Measurements from ENCODE around the gene IDI2. TPM values are rescaled to one million over a fixed set of nuclear protein-coding genes. Genes with fewer than 3 reads are reported as not detected.
A peak's percentile ranks its signal among the peaks of the same experiment; 100 is the strongest.

Gene IDI2
- polyA plus RNA-seq, 4 donors = 0.03 TPM; not detected in 3

GRCh38 chr10:1050554-1050953, 24.9 kb upstream of the IDI2 start:
- 7 to 46% (median 28%) methylated on average over 4 of the region's 4 CpGs for WGBS, 3 donors
- H3K9me3 ChIP-seq (ENCODE audit: control insufficient read depth in 2 of 2, insufficient read depth in 1 of 2, low read depth in 1 of 2, low read length in 1 of 2) = no peaks in the 10 kb centered on the region
- no peaks in the 10 kb centered on the region for H3K27me3 ChIP-seq (ENCODE audit: control insufficient read depth in 3 of 3, insufficient read depth in 3 of 3, low read length in 3 of 3)
- H3K4me1 ChIP-seq (ENCODE audit: control insufficient read depth in 3 of 3, insufficient read depth in 2 of 3, low read depth in 1 of 3, low read length in 2 of 3) = peaks cover 2 to 11% (median 6%) of the 10 kb centered on the region in 3 donors
- DNase-seq (peak; percentile 68 to 79), FAIRE-seq (no peak)
- H3K36me3 ChIP-seq (ENCODE audit: control insufficient read depth in 3 of 3, insufficient read depth in 2 of 3, low read depth in 1 of 3, low read length in 3 of 3) = peaks cover 0 to 15% (median 0%) of the 10 kb centered on the region in 3 donors
- no peak overlapping the region for H3K4me3 ChIP-seq (ENCODE audit: low read depth in 1 of 3, low read length in 3 of 3)
- H3K27ac ChIP-seq (ENCODE audit: low read depth in 1 of 3, low read length in 2 of 3) = peak overlapping the region in 2 of 3 donors; percentile 43 to 100

GRCh38 chr10:1050145-1050544, 24.5 kb upstream of the IDI2 start:
- Histone ChIP-seq H3K4me3 (ENCODE audit: low read depth in 1 of 3, low read length in 3 of 3) (peak overlapping the region; percentile 68 to 91 (median 85)), H3K36me3 (ENCODE audit: control insufficient read depth in 3 of 3, insufficient read depth in 2 of 3, low read depth in 1 of 3, low read length in 3 of 3) (peaks cover 0 to 15% (median 0%) of the 10 kb centered on the region in 3 donors), H3K9me3 (ENCODE audit: control insufficient read depth in 2 of 2, insufficient read depth in 1 of 2, low read depth in 1 of 2, low read length in 1 of 2) (no peaks in the 10 kb centered on the region), H3K27me3 (ENCODE audit: control insufficient read depth in 3 of 3, insufficient read depth in 3 of 3, low read length in 3 of 3) (no peaks in the 10 kb centered on the region), H3K27ac (ENCODE audit: low read depth in 1 of 3, low read length in 2 of 3) (peak overlapping the region; percentile 81 to 100 (median 100)), H3K4me1 (ENCODE audit: control insufficient read depth in 3 of 3, insufficient read depth in 2 of 3, low read depth in 1 of 3, low read length in 2 of 3) (peaks cover 2 to 8% (median 6%) of the 10 kb centered on the region in 3 donors)
- WGBS, 3 donors = 7 to 26% (median 14%) methylated on average over 5 of the region's 5 CpGs
- FAIRE-seq (no peak), DNase-seq (peak; percentile 56 to 58)

- FAIRE-seq (no peak), DNase-seq (no peak)
- WGBS, 3 donors = 0 to 1% (median 1%) methylated on average over 31 to 34 of the region's 34 CpGs
Measured at GRCh38 chr10:1049425-1049958, 23.8 kb upstream of the IDI2 start.

GRCh38 chr10:1048732-1049424, 23.2 kb upstream of the IDI2 start, which contains the start of gene IDI1:
IDI1 (minus strand) TSS chr10:1049119; CDS start chr10:1049003, 116 bp downstream.
- DNase-seq (peak; percentile 98), FAIRE-seq (no peak)
- Histone ChIP-seq H3K4me3 (ENCODE audit: low read depth in 1 of 3, low read length in 3 of 3) (peak within 1 kb of the TSS; percentile 68 to 91 (median 85)), H3K36me3 (ENCODE audit: control insufficient read depth in 3 of 3, insufficient read depth in 2 of 3, low read depth in 1 of 3, low read length in 3 of 3) (peaks cover 0 to 15% (median 0%) of the 10 kb centered on the region in 3 donors), H3K4me1 (ENCODE audit: control insufficient read depth in 3 of 3, insufficient read depth in 2 of 3, low read depth in 1 of 3, low read length in 2 of 3) (peaks cover under 1 to 7% (median 2%) of the 10 kb centered on the region in 3 donors), H3K27me3 (ENCODE audit: control insufficient read depth in 3 of 3, insufficient read depth in 3 of 3, low read length in 3 of 3) (no peaks in the 10 kb centered on the region), H3K27ac (ENCODE audit: low read depth in 1 of 3, low read length in 2 of 3) (peak within 1 kb of the TSS; percentile 91 to 100 (median 100)), H3K9me3 (ENCODE audit: control insufficient read depth in 2 of 2, insufficient read depth in 1 of 2, low read depth in 1 of 2, low read length in 1 of 2) (no peaks in the 10 kb centered on the region)
- 0 to 1% (median 0%) methylated on average over 62 to 83 of the region's 83 CpGs for WGBS, 3 donors

More at GRCh38 chr10:1049425-1049958, 23.8 kb upstream of the IDI2 start:
- Histone ChIP-seq H3K27me3 (ENCODE audit: control insufficient read depth in 3 of 3, insufficient read depth in 3 of 3, low read length in 3 of 3) (no peaks in the 10 kb centered on the region), H3K36me3 (ENCODE audit: control insufficient read depth in 3 of 3, insufficient read depth in 2 of 3, low read depth in 1 of 3, low read length in 3 of 3) (peaks cover 0 to 15% (median 0%) of the 10 kb centered on the region in 3 donors), H3K27ac (ENCODE audit: low read depth in 1 of 3, low read length in 2 of 3) (peak overlapping the region; percentile 91 to 100 (median 100)), H3K4me3 (ENCODE audit: low read depth in 1 of 3, low read length in 3 of 3) (peak overlapping the region; percentile 68 to 91 (median 85)), H3K9me3 (ENCODE audit: control insufficient read depth in 2 of 2, insufficient read depth in 1 of 2, low read depth in 1 of 2, low read length in 1 of 2) (no peaks in the 10 kb centered on the region), H3K4me1 (ENCODE audit: control insufficient read depth in 3 of 3, insufficient read depth in 2 of 3, low read depth in 1 of 3, low read length in 2 of 3) (peaks cover 3% of the 10 kb centered on the region in 3 donors)

GRCh38 chr10:1048349-1048731, 22.7 kb upstream of the IDI2 start:
- no peaks in the 10 kb centered on the region for H3K27me3 ChIP-seq (ENCODE audit: control insufficient read depth in 3 of 3, insufficient read depth in 3 of 3, low read length in 3 of 3)
- peak overlapping the region; percentile 91 to 100 (median 100) for H3K27ac ChIP-seq (ENCODE audit: low read depth in 1 of 3, low read length in 2 of 3)
- peak; percentile 37 to 80 for DNase-seq
- WGBS, 3 donors = 0 to 1% (median 0%) methylated on average over 35 to 37 of the region's 37 CpGs
- FAIRE-seq = no peak
- peaks cover 0 to 7% (median 0%) of the 10 kb centered on the region in 3 donors for H3K4me1 ChIP-seq (ENCODE audit: control insufficient read depth in 3 of 3, insufficient read depth in 2 of 3, low read depth in 1 of 3, low read length in 2 of 3)
- peaks cover 0 to 14% (median 0%) of the 10 kb centered on the region in 3 donors for H3K36me3 ChIP-seq (ENCODE audit: control insufficient read depth in 3 of 3, insufficient read depth in 2 of 3, low read depth in 1 of 3, low read length in 3 of 3)
- H3K9me3 ChIP-seq (ENCODE audit: control insufficient read depth in 2 of 2, insufficient read depth in 1 of 2, low read depth in 1 of 2, low read length in 1 of 2) = no peaks in the 10 kb centered on the region
- peak overlapping the region; percentile 68 to 91 (median 85) for H3K4me3 ChIP-seq (ENCODE audit: low read depth in 1 of 3, low read length in 3 of 3)

GRCh38 chr10:1047937-1048336, 22.3 kb upstream of the IDI2 start:
- H3K4me1 ChIP-seq (ENCODE audit: control insufficient read depth in 3 of 3, insufficient read depth in 2 of 3, low read depth in 1 of 3, low read length in 2 of 3) = peaks cover 0 to 7% (median 0%) of the 10 kb centered on the region in 3 donors
- FAIRE-seq (no peak), DNase-seq (peak in 1 of 2 donors; percentile 49)
- peak overlapping the region; percentile 68 to 91 (median 85) for H3K4me3 ChIP-seq (ENCODE audit: low read depth in 1 of 3, low read length in 3 of 3)
- H3K27me3 ChIP-seq (ENCODE audit: control insufficient read depth in 3 of 3, insufficient read depth in 3 of 3, low read length in 3 of 3) = no peaks in the 10 kb centered on the region
- H3K36me3 ChIP-seq (ENCODE audit: control insufficient read depth in 3 of 3, insufficient read depth in 2 of 3, low read depth in 1 of 3, low read length in 3 of 3) = peaks cover 0 to 12% (median 0%) of the 10 kb centered on the region in 3 donors
- H3K9me3 ChIP-seq (ENCODE audit: control insufficient read depth in 2 of 2, insufficient read depth in 1 of 2, low read depth in 1 of 2, low read length in 1 of 2) = no peaks in the 10 kb centered on the region
- H3K27ac ChIP-seq (ENCODE audit: low read depth in 1 of 3, low read length in 2 of 3) = peak overlapping the region; percentile 91 to 100 (median 100)
- 1 to 3% (median 2%) methylated on average over 15 of the region's 15 CpGs for WGBS, 3 donors

- 78 to 86% (median 81%) methylated on average over 6 of the region's 6 CpGs for WGBS, 3 donors
- DNase-seq = no peak
- H3K4me1 ChIP-seq (ENCODE audit: control insufficient read depth in 3 of 3, insufficient read depth in 2 of 3, low read depth in 1 of 3, low read length in 2 of 3) = peaks cover 0 to 4% (median 0%) of the 10 kb centered on the region in 3 donors
- H3K9me3 ChIP-seq (ENCODE audit: control insufficient read depth in 2 of 2, insufficient read depth in 1 of 2, low read depth in 1 of 2, low read length in 1 of 2) = no peaks in the 10 kb centered on the region
- peaks cover 0 to 9% (median 3%) of the 10 kb centered on the region in 3 donors for H3K36me3 ChIP-seq (ENCODE audit: control insufficient read depth in 3 of 3, insufficient read depth in 2 of 3, low read depth in 1 of 3, low read length in 3 of 3)
- no peaks in the 10 kb centered on the region for H3K27me3 ChIP-seq (ENCODE audit: control insufficient read depth in 3 of 3, insufficient read depth in 3 of 3, low read length in 3 of 3)
- no peak overlapping the region for H3K4me3 ChIP-seq (ENCODE audit: low read depth in 1 of 3, low read length in 3 of 3)
- FAIRE-seq = no peak
- H3K27ac ChIP-seq (ENCODE audit: low read depth in 1 of 3, low read length in 2 of 3) = no peak overlapping the region
Measured at GRCh38 chr10:1045415-1045814, 19.8 kb upstream of the IDI2 start.

GRCh38 chr10:1044964-1045363, 19.3 kb upstream of the IDI2 start:
- H3K27ac ChIP-seq (ENCODE audit: low read depth in 1 of 3, low read length in 2 of 3) = peak overlapping the region in 2 of 3 donors; percentile 27 to 30
- no peak overlapping the region for H3K4me3 ChIP-seq (ENCODE audit: low read depth in 1 of 3, low read length in 3 of 3)
- DNase-seq (no peak), FAIRE-seq (no peak)
- peaks cover 0 to 4% (median 0%) of the 10 kb centered on the region in 3 donors for H3K4me1 ChIP-seq (ENCODE audit: control insufficient read depth in 3 of 3, insufficient read depth in 2 of 3, low read depth in 1 of 3, low read length in 2 of 3)
- no peaks in the 10 kb centered on the region for H3K9me3 ChIP-seq (ENCODE audit: control insufficient read depth in 2 of 2, insufficient read depth in 1 of 2, low read depth in 1 of 2, low read length in 1 of 2)
- peaks cover 0 to 12% (median 5%) of the 10 kb centered on the region in 3 donors for H3K36me3 ChIP-seq (ENCODE audit: control insufficient read depth in 3 of 3, insufficient read depth in 2 of 3, low read depth in 1 of 3, low read length in 3 of 3)
- 53 to 71% (median 57%) methylated on average over 4 of the region's 4 CpGs for WGBS, 3 donors
- H3K27me3 ChIP-seq (ENCODE audit: control insufficient read depth in 3 of 3, insufficient read depth in 3 of 3, low read length in 3 of 3) = no peaks in the 10 kb centered on the region
